AG20443 (cell line): Measurements from ENCODE around the gene SLF1.

ENCODE experiments used
- DNase-seq: peaks from one replicate; pipeline ENCODE4 v3.0.0; 2012; ENCODE audit warnings: low spot score, mixed read lengths

Gene SLF1

GRCh38 chr5:94661086-94661485 is 42.6 kb downstream of the SLF1 start:
- no peak for DNase-seq

- DNase-seq: no peak
Measured at GRCh38 chr5:94667937-94668336, 49.5 kb downstream of the SLF1 start.

GRCh38 chr5:94670726-94671125 is 52.3 kb downstream of the SLF1 start:
- DNase-seq: no peak

- no peak for DNase-seq
Measured at GRCh38 chr5:94672746-94673145, 54.3 kb downstream of the SLF1 start.

GRCh38 chr5:94674490-94675382 is 56.3 kb downstream of the SLF1 start:
- DNase-seq: no peak

GRCh38 chr5:94675965-94676618 is 57.6 kb downstream of the SLF1 start:
- DNase-seq: no peak

- DNase-seq: no peak
Measured at GRCh38 chr5:94682814-94683520, 64.5 kb downstream of the SLF1 start.

GRCh38 chr5:94689908-94690307 is 71.4 kb downstream of the SLF1 start:
- no peak for DNase-seq

GRCh38 chr5:94690778-94691177 is 72.3 kb downstream of the SLF1 start:
- DNase-seq: no peak

- no peak for DNase-seq
Measured at GRCh38 chr5:94691291-94691690, 72.8 kb downstream of the SLF1 start.

- peak; percentile 18 for DNase-seq
Measured at GRCh38 chr5:94691949-94692348, 73.5 kb downstream of the SLF1 start.

GRCh38 chr5:94692581-94692980 is 74.1 kb downstream of the SLF1 start:
- no peak for DNase-seq

GRCh38 chr5:94693043-94693822 is 74.8 kb downstream of the SLF1 start:
- peak; percentile 42 for DNase-seq

- no peak for DNase-seq
Measured at GRCh38 chr5:94693845-94694370, 75.4 kb downstream of the SLF1 start.

GRCh38 chr5:94694671-94695070 is 76.2 kb downstream of the SLF1 start:
- DNase-seq: no peak

- DNase-seq: no peak
Measured at GRCh38 chr5:94698197-94698596, 79.7 kb downstream of the SLF1 start.

GRCh38 chr5:94699562-94699961 is 81.1 kb downstream of the SLF1 start:
- no peak for DNase-seq

- no peak for DNase-seq
Measured at GRCh38 chr5:94700592-94700991, 82.1 kb downstream of the SLF1 start.

- no peak for DNase-seq
Measured at GRCh38 chr5:94702729-94703128, 84.3 kb downstream of the SLF1 start.

GRCh38 chr5:94705427-94705826 is 87.0 kb downstream of the SLF1 start:
- DNase-seq: no peak

- no peak for DNase-seq
Measured at GRCh38 chr5:94707359-94707758, 88.9 kb downstream of the SLF1 start.

GRCh38 chr5:94709277-94709676 is 90.8 kb downstream of the SLF1 start:
- no peak for DNase-seq
